Left ventricle myocardium inferior (tissue), 1 donor: ENCODE results near the gene KLRD1. TPM values are rescaled to one million over a fixed set of nuclear protein-coding genes. Genes with fewer than 3 reads are reported as not detected.

Experiments
- DNase-seq: peaks from one replicate; pipeline ENCODE4 v3.0.0-alpha.2; 2020
- H3K27ac ChIP-seq: fragments of 200-600 bp; replicated peaks from 2 replicates; pipeline ENCODE4 v1.8.0; 2021
- H3K27me3 ChIP-seq: fragments of 200-600 bp; 2 replicates; pipeline ENCODE4 v1.8.0; 2021; ENCODE audit warnings: low read depth
- H3K36me3 ChIP-seq: fragments of 200-600 bp; 2 replicates; pipeline ENCODE4 v1.8.0; 2021
- H3K4me1 ChIP-seq: fragments of 200-600 bp; 2 replicates; pipeline ENCODE4 v1.8.0; 2021
- H3K4me3 ChIP-seq: fragments of 200-600 bp; 2 replicates; pipeline ENCODE4 v1.8.0; 2021; ENCODE audit warnings: mild to moderate bottlenecking, moderate library complexity
- H3K9me3 ChIP-seq: fragments of 200-600 bp; replicated peaks from 2 replicates; pipeline ENCODE4 v1.8.0; 2021
- CTCF ChIP-seq: fragments of 200-600 bp; IDR thresholded peaks from 2 replicates; pipeline ENCODE4 v1.8.0; 2021; ENCODE audit warnings: antibody characterized with exemption, mild to moderate bottlenecking, borderline replicate concordance
- intact Hi-C: fragments of 100-400 bp; cut with micrococcal nuclease; formaldehyde crosslinking; loops from one replicate; pipeline ENCODE4 v1.11.0; 2022
- long read RNA-seq: library from polyadenylated mRNA; unstranded; transcript quantifications from one replicate; pipeline ENCODE4 v2.0.0, GENCODE V29; 2021
- total RNA-seq: library from RNA; stranded (reverse); fragmentation: NEBNext Ultra II Directional; extraction: Animal tissue kit (Norgen Biotek cat#: 25700); gene quantifications from one replicate; pipeline ENCODE4 v1.2.1, GENCODE V29; 2021
- donor health status: DM: no; HTN: yes; CAD: no; lungs with severe emphysema.

Gene KLRD1
- total RNA-seq, result 1.4 TPM
- long read RNA-seq, result 0 reads

GRCh38 chr12:10307630-10308029, at the start of gene KLRD1:
KLRD1 (plus strand) TSS chr12:10307870; CDS start chr12:10308078, 208 bp downstream.
- no peaks in the 10 kb centered on the region for H3K9me3 ChIP-seq
- TF ChIP-seq CTCF, result no peak
- no peak within 1 kb of the TSS for H3K27ac ChIP-seq
- H3K27me3 ChIP-seq, result no peaks in the 10 kb centered on the region
- H3K4me1 ChIP-seq, result no peaks in the 10 kb centered on the region
- no peaks in the 10 kb centered on the region for H3K36me3 ChIP-seq
- intact Hi-C loops, result no loop called here
- DNase-seq, result no peak
- no peak within 1 kb of the TSS for H3K4me3 ChIP-seq

GRCh38 chr12:10260927-10261326, 46.7 kb upstream of the KLRD1 start:
- Histone ChIP-seq H3K36me3 (peaks cover 5% of the 10 kb centered on the region), H3K4me1 (no peaks in the 10 kb centered on the region), H3K27me3 (no peaks in the 10 kb centered on the region), H3K9me3 (peaks cover 10% of the 10 kb centered on the region), H3K27ac (no peak overlapping the region), H3K4me3 (no peak overlapping the region)
- DNase-seq, result no peak
- intact Hi-C loops, result no loop called here
- TF ChIP-seq CTCF, result no peak

- intact Hi-C loops, result no loop called here
- no peaks in the 10 kb centered on the region for H3K36me3 ChIP-seq
These were observed 39.6 kb upstream of the KLRD1 start for GRCh38 chr12:10268037-10268436.

GRCh38 chr12:10272467-10272866, 35.2 kb upstream of the KLRD1 start:
- no peaks in the 10 kb centered on the region for H3K4me1 ChIP-seq
- no peaks in the 10 kb centered on the region for H3K36me3 ChIP-seq
- TF ChIP-seq CTCF, result no peak
- no peak for DNase-seq
- H3K27ac ChIP-seq, result no peak overlapping the region
- intact Hi-C loops, result no loop called here
- H3K27me3 ChIP-seq, result no peaks in the 10 kb centered on the region
- H3K9me3 ChIP-seq, result no peaks in the 10 kb centered on the region
- H3K4me3 ChIP-seq, result no peak overlapping the region

More at GRCh38 chr12:10268037-10268436, 39.6 kb upstream of the KLRD1 start:
- no peaks in the 10 kb centered on the region for H3K9me3 ChIP-seq
- DNase-seq, result no peak
- H3K4me3 ChIP-seq, result no peak overlapping the region
- no peaks in the 10 kb centered on the region for H3K4me1 ChIP-seq
- TF ChIP-seq CTCF, result no peak
- no peaks in the 10 kb centered on the region for H3K27me3 ChIP-seq
- H3K27ac ChIP-seq, result no peak overlapping the region

GRCh38 chr12:10276774-10277173, 30.9 kb upstream of the KLRD1 start:
- peaks cover 4% of the 10 kb centered on the region for H3K36me3 ChIP-seq
- H3K27ac ChIP-seq, result no peak overlapping the region
- no peaks in the 10 kb centered on the region for H3K27me3 ChIP-seq
- no peaks in the 10 kb centered on the region for H3K4me1 ChIP-seq
- no peak overlapping the region for H3K4me3 ChIP-seq
- intact Hi-C loops, result no loop called here
- no peaks in the 10 kb centered on the region for H3K9me3 ChIP-seq
- DNase-seq, result no peak
- no peak for TF ChIP-seq CTCF

GRCh38 chr12:10278104-10278503, 29.6 kb upstream of the KLRD1 start:
- H3K9me3 ChIP-seq, result no peaks in the 10 kb centered on the region
- H3K4me1 ChIP-seq, result no peaks in the 10 kb centered on the region
- H3K4me3 ChIP-seq, result no peak overlapping the region
- H3K27me3 ChIP-seq, result no peaks in the 10 kb centered on the region
- intact Hi-C loops, result no loop called here
- H3K36me3 ChIP-seq, result peaks cover 4% of the 10 kb centered on the region
- no peak for TF ChIP-seq CTCF
- no peak for DNase-seq
- no peak overlapping the region for H3K27ac ChIP-seq
